GM18507 (cell line): ENCODE measurements around the gene SPDYE3.
"Not testable (repeated sequence)": the region's sequence is repeated elsewhere in the genome, so short reads cannot be mapped to it uniquely, and the experiment has no call there.

ENCODE experiments used
- DNase-seq: peaks from one replicate; pipeline ENCODE4 v3.0.0; 2011; ENCODE audit warnings: low read depth; ENCODE audit not compliant: insufficient read length; ENCODE audit errors: extremely low spot score
- FAIRE-seq: peaks from 2 replicates; lab custom pipeline; 2011; peaks lifted over from hg19 to GRCh38; lab: Jason Lieb, UNC

SPDYE3 gene

GRCh38 chr7:100307402-100307801, at the start of gene SPDYE3:
Gene SPDYE3, plus strand, starts transcription at chr7:100307702. Its CDS starts 184 bp downstream, at chr7:100307886.
- FAIRE-seq, DNase-seq: not testable (repeated sequence)

GRCh38 chr7:100259984-100260383, 47.5 kb upstream of the SPDYE3 start:
- not testable (repeated sequence) for FAIRE-seq

GRCh38 chr7:100262896-100263295, 44.6 kb upstream of the SPDYE3 start:
- FAIRE-seq, DNase-seq: not testable (repeated sequence)

More at GRCh38 chr7:100259984-100260383, 47.5 kb upstream of the SPDYE3 start:
- not testable (repeated sequence) for DNase-seq

GRCh38 chr7:100264223-100264622, 43.3 kb upstream of the SPDYE3 start:
- FAIRE-seq, result not testable (repeated sequence)

GRCh38 chr7:100264669-100265165, 42.8 kb upstream of the SPDYE3 start:
- FAIRE-seq, DNase-seq: not testable (repeated sequence)

More at GRCh38 chr7:100264223-100264622, 43.3 kb upstream of the SPDYE3 start:
- DNase-seq, result not testable (repeated sequence)

- FAIRE-seq, DNase-seq: not testable (repeated sequence)
Measured at GRCh38 chr7:100265851-100266250, 41.7 kb upstream of the SPDYE3 start.

GRCh38 chr7:100266576-100267354, 40.7 kb upstream of the SPDYE3 start:
- FAIRE-seq, result no peak
- no peak for DNase-seq

GRCh38 chr7:100267648-100268047, 39.9 kb upstream of the SPDYE3 start:
- FAIRE-seq (no peak), DNase-seq (no peak)

GRCh38 chr7:100268882-100269281, 38.6 kb upstream of the SPDYE3 start:
- DNase-seq, FAIRE-seq: not testable (repeated sequence)

GRCh38 chr7:100269306-100270045, 38.0 kb upstream of the SPDYE3 start:
- not testable (repeated sequence) for FAIRE-seq

GRCh38 chr7:100270046-100270918, 37.2 kb upstream of the SPDYE3 start:
- DNase-seq, FAIRE-seq: not testable (repeated sequence)

More at GRCh38 chr7:100269306-100270045, 38.0 kb upstream of the SPDYE3 start:
- not testable (repeated sequence) for DNase-seq

GRCh38 chr7:100270941-100271593, 36.4 kb upstream of the SPDYE3 start:
- DNase-seq, FAIRE-seq: not testable (repeated sequence)

GRCh38 chr7:100271716-100272537, 35.6 kb upstream of the SPDYE3 start:
- DNase-seq (peak; percentile 90), FAIRE-seq (peak; percentile 81)

- not testable (repeated sequence) for DNase-seq, FAIRE-seq
Measured at GRCh38 chr7:100272538-100272902, 35.0 kb upstream of the SPDYE3 start.

- FAIRE-seq (no peak), DNase-seq (no peak)
Measured at GRCh38 chr7:100275120-100275519, 32.4 kb upstream of the SPDYE3 start.

- FAIRE-seq, DNase-seq: not testable (repeated sequence)
Measured at GRCh38 chr7:100276126-100276525, 31.4 kb upstream of the SPDYE3 start.

GRCh38 chr7:100282069-100282608, 25.4 kb upstream of the SPDYE3 start:
- not testable (repeated sequence) for FAIRE-seq, DNase-seq
